ENCODE measurements around the gene ITGB3.

DNA sequence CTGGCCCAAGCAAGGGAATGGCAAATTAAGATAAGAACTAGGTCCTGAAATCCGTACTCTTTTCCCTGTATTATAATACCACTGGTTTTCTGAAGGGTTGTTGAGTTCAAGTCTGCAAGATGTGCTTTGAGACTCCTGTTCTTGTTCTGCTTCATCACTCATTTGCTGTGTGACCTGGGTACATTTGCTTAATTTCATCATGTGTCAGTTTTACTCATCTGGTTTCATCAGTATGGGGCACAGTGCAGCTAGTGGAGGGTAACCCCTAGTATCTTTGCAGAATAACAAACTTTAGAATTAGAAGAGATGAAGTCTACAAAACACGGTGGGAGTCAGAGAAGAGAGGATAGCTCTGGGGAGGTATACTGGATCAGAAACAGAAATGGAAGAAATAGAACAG is 48.2 kb downstream of the ITGB3 start:
- TF ChIP-seq POLR2AphosphoS5 (IDR thresholded peaks at IDR 0.05): no peak
- TF ChIP-seq, protein P1, sequence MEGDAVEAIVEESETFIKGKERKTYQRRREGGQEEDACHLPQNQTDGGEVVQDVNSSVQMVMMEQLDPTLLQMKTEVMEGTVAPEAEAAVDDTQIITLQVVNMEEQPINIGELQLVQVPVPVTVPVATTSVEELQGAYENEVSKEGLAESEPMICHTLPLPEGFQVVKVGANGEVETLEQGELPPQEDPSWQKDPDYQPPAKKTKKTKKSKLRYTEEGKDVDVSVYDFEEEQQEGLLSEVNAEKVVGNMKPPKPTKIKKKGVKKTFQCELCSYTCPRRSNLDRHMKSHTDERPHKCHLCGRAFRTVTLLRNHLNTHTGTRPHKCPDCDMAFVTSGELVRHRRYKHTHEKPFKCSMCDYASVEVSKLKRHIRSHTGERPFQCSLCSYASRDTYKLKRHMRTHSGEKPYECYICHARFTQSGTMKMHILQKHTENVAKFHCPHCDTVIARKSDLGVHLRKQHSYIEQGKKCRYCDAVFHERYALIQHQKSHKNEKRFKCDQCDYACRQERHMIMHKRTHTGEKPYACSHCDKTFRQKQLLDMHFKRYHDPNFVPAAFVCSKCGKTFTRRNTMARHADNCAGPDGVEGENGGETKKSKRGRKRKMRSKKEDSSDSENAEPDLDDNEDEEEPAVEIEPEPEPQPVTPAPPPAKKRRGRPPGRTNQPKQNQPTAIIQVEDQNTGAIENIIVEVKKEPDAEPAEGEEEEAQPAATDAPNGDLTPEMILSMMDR (IDR thresholded peaks at IDR 0.05): no peak
